PFSK-1 (cell line): ENCODE data around the gene ADAM12.

Source experiments
- FOXP2 ChIP-seq: optimal IDR thresholded peaks from 2 replicates; pipeline ENCODE3; 2011; ENCODE audit warnings: borderline replicate concordance, control low read depth, inconsistent platforms; ENCODE audit not compliant: insufficient read depth; ENCODE audit errors: extremely low read length, extremely low read depth
- POLR2AphosphoS5 ChIP-seq: IDR thresholded peaks from 2 replicates; pipeline ENCODE4 v1.6.1; 2012; ENCODE audit warnings: low read depth, mild to moderate bottlenecking, control low read depth, low read length, moderate library complexity
- REST ChIP-seq, 2 experiments: IDR thresholded peaks; 2 replicates each; pipeline versions ENCODE4 v1.6.1 to v1.8.0; 2011 to 2012; ENCODE audit warnings: low read depth in 2 of 2, low read length in 2 of 2, control low read depth in 1 of 2, inconsistent platforms in 1 of 2, mild to moderate bottlenecking in 1 of 2, moderate library complexity in 1 of 2; ENCODE audit not compliant: insufficient read depth in 1 of 2
- SIN3A ChIP-seq: IDR thresholded peaks from 2 replicates; pipeline ENCODE4 v1.6.1; 2012; ENCODE audit warnings: mild to moderate bottlenecking, low read length, moderate library complexity, borderline replicate concordance; ENCODE audit not compliant: insufficient read depth
- TAF1 ChIP-seq: IDR thresholded peaks from 2 replicates; pipeline ENCODE4 v1.6.1; 2012; ENCODE audit warnings: low read length, control low read depth, borderline replicate concordance; ENCODE audit not compliant: insufficient read depth

ADAM12 gene

GRCh38 chr10:126263006-126263676, 125.1 kb downstream of the ADAM12 start:
- TF ChIP-seq TAF1 (no peak), SIN3A (no peak), POLR2AphosphoS5 (no peak), REST (IDR thresholded peaks at IDR 0.05; ENCODE audit: insufficient read depth in 1 of 2, low read depth in 2 of 2, low read length in 2 of 2) (no peak), FOXP2 (no peak)

GRCh38 chr10:126262233-126262838, 125.9 kb downstream of the ADAM12 start:
- TF ChIP-seq FOXP2 (no peak), SIN3A (no peak), POLR2AphosphoS5 (no peak), TAF1 (no peak), REST (IDR thresholded peaks at IDR 0.05; ENCODE audit: insufficient read depth in 1 of 2, low read depth in 2 of 2, low read length in 2 of 2) (no peak)

- TF ChIP-seq TAF1 (no peak), REST (IDR thresholded peaks at IDR 0.05; ENCODE audit: insufficient read depth in 1 of 2, low read depth in 2 of 2, low read length in 2 of 2) (no peak), POLR2AphosphoS5 (no peak), FOXP2 (no peak), SIN3A (no peak)
These were observed 128.4 kb downstream of the ADAM12 start for GRCh38 chr10:126259760-126260479.

- TF ChIP-seq POLR2AphosphoS5 (no peak), TAF1 (no peak), REST (IDR thresholded peaks at IDR 0.05; ENCODE audit: insufficient read depth in 1 of 2, low read depth in 2 of 2, low read length in 2 of 2) (no peak), SIN3A (no peak), FOXP2 (no peak)
These were observed 131.4 kb downstream of the ADAM12 start for GRCh38 chr10:126256864-126257263.
